ENCODE data around the gene RPL22. TPM values are rescaled to one million over a fixed set of nuclear protein-coding genes. Genes with fewer than 3 reads are reported as not detected.

RPL22 gene
- total RNA-seq, 1 experiment from 2014 or later, result 309 TPM

- in situ Hi-C loops (cut with HindIII; ENCODE audit: low pct_unique_long_range_greater_than_20kb, low sequenced_read_pairs), result no loop called here
- intact Hi-C loops (cut with micrococcal nuclease; ENCODE audit: unreplicated experiment), result loop anchor here (5.0 kb wide), 2 partner anchors 74 to 129 kb away; no protein-coding TSS in a partner anchor
- ChIA-PET CTCF (interaction anchor here (3.0 kb wide), 1 partner anchor 23 kb away, joined by 20 read pairs; no protein-coding TSS in a partner anchor), POLR2A (no interaction called here)
- ATAC-seq (peak; percentile 19), DNase-seq (ENCODE audit: low read depth, low spot score) (no peak)
- TSS peak; percentile 66 for BruUV-seq (replicated peaks)
- Histone ChIP-seq H3K36me3 (ENCODE audit: control insufficient read depth, insufficient read depth, low read length) (0 out of 2 replicates have a peak, but pooled peaks cover 2% of the 10 kb centered on the region), H3K27ac (ENCODE audit: low read length) (peak overlapping the region; percentile 85), H3K4me1 (ENCODE audit: control insufficient read depth, insufficient read depth, low read length) (peaks cover 68% of the 10 kb centered on the region), H3K4me3 (ENCODE audit: low read depth in 2 of 2, low read length in 2 of 2) (peak overlapping the region; percentile 52 to 56), H3K9me3 (ENCODE audit: control insufficient read depth, insufficient read depth, low read depth, low read length) (no peaks in the 10 kb centered on the region), H3K27me3 (ENCODE audit: control insufficient read depth, insufficient read depth, low read length) (no peaks in the 10 kb centered on the region)
- TF ChIP-seq TCF7L2 (IDR thresholded peaks at IDR 0.05; ENCODE audit: low read depth, low read length), result no peak
- TF ChIP-seq CTCF (IDR thresholded peaks at IDR 0.05), result no peak
- TF ChIP-seq REST (IDR thresholded peaks at IDR 0.05; ENCODE audit: insufficient read depth in 1 of 2, low read depth in 2 of 2, low read length in 1 of 2), result no peak
- no peak for TF ChIP-seq SIN3A (IDR thresholded peaks at IDR 0.05; ENCODE audit: borderline replicate concordance, insufficient read depth, low read depth, low read length)
- no peak; the same call in 1 of the 2 replicates for TF ChIP-seq POLR2AphosphoS5 (IDR thresholded peaks at IDR 0.05; ENCODE audit: low read depth, low read length)
Measured at GRCh38 chr1:6181347-6181770, 18.0 kb downstream of the RPL22 start.

- in situ Hi-C loops (cut with HindIII; ENCODE audit: low pct_unique_long_range_greater_than_20kb, low sequenced_read_pairs) (no loop called here), intact Hi-C loops (cut with micrococcal nuclease; ENCODE audit: unreplicated experiment) (loop anchor here (5.0 kb wide), 2 partner anchors 74 to 129 kb away; no protein-coding TSS in a partner anchor)
- BruUV-seq (replicated peaks), result no TSS peak
- H3K27me3 ChIP-seq (ENCODE audit: control insufficient read depth, insufficient read depth, low read length), result no peaks in the 10 kb centered on the region
- TF ChIP-seq SIN3A (IDR thresholded peaks at IDR 0.05; ENCODE audit: borderline replicate concordance, insufficient read depth, low read depth, low read length), result no peak
- TF ChIP-seq TCF7L2 (IDR thresholded peaks at IDR 0.05; ENCODE audit: low read depth, low read length), result no peak
- no peak; the same call in 1 of the 2 replicates for TF ChIP-seq POLR2AphosphoS5 (IDR thresholded peaks at IDR 0.05; ENCODE audit: low read depth, low read length)
- TF ChIP-seq REST (IDR thresholded peaks at IDR 0.05; ENCODE audit: insufficient read depth in 1 of 2, low read depth in 2 of 2, low read length in 1 of 2), result no peak
- no peak; the same call in 1 of the 2 replicates for TF ChIP-seq CTCF (IDR thresholded peaks at IDR 0.05)
- ChIA-PET POLR2A (no interaction called here), CTCF (interaction anchor here (3.0 kb wide), 1 partner anchor 24 kb away, joined by 20 read pairs; no protein-coding TSS in a partner anchor)
- DNase-seq (ENCODE audit: low read depth, low spot score), result no peak
- H3K36me3 ChIP-seq (ENCODE audit: control insufficient read depth, insufficient read depth, low read length), result 0 out of 2 replicates have a peak, but pooled peaks cover 2% of the 10 kb centered on the region
- H3K9me3 ChIP-seq (ENCODE audit: control insufficient read depth, insufficient read depth, low read depth, low read length), result no peaks in the 10 kb centered on the region
- ATAC-seq, result peak; percentile 10
- H3K4me1 ChIP-seq (ENCODE audit: control insufficient read depth, insufficient read depth, low read length), result peaks cover 65% of the 10 kb centered on the region
- peak overlapping the region; percentile 52 to 56 for H3K4me3 ChIP-seq (ENCODE audit: low read depth in 2 of 2, low read length in 2 of 2)
- H3K27ac ChIP-seq (ENCODE audit: low read length), result peak overlapping the region; percentile 85
Measured at GRCh38 chr1:6180707-6181311, 18.6 kb downstream of the RPL22 start.

Measured in Panc1 (cell line).